Osteoblast (primary cell): ENCODE data around the gene LIPM. TPM values are rescaled to one million over a fixed set of nuclear protein-coding genes. Genes with fewer than 3 reads are reported as not detected.

Experiments
- DNase-seq: peaks from one replicate; pipeline ENCODE4 v3.0.0; 2011; ENCODE audit warnings: low spot score, mixed read lengths; ENCODE audit not compliant: insufficient read length; ENCODE audit errors: missing footprints
- H2AFZ ChIP-seq: 2 replicates; pipeline ENCODE4 v1.6.0; 2011; ENCODE audit warnings: mild to moderate bottlenecking, low read length
- H3K27ac ChIP-seq: 2 replicates; pipeline ENCODE4 v1.5.1; 2011; ENCODE audit warnings: mild to moderate bottlenecking, low read depth, low read length, moderate library complexity
- H3K27me3 ChIP-seq: 2 replicates; pipeline ENCODE4 v1.6.0; 2012; ENCODE audit warnings: mild to moderate bottlenecking, control low read depth, inconsistent platforms, low read length, moderate library complexity; ENCODE audit not compliant: insufficient read depth
- H3K36me3 ChIP-seq: 2 replicates; pipeline ENCODE4 v1.5.1; 2011; ENCODE audit warnings: mild to moderate bottlenecking, low read length, control low read depth, moderate library complexity; ENCODE audit not compliant: insufficient read depth
- H3K4me1 ChIP-seq: 2 replicates; pipeline ENCODE4 v1.5.1; 2011; ENCODE audit warnings: mild to moderate bottlenecking, low read length, control low read depth, moderate library complexity; ENCODE audit not compliant: insufficient read depth
- H3K4me2 ChIP-seq: 2 replicates; pipeline ENCODE4 v1.6.0; 2011; ENCODE audit warnings: mild to moderate bottlenecking, low read length; ENCODE audit not compliant: insufficient read depth
- H3K4me3 ChIP-seq: fragments of 200-600 bp; sonication (generic); 3 replicates; pipeline ENCODE4 v1.5.1; 2012; ENCODE audit warnings: mild to moderate bottlenecking, low read length, inconsistent platforms; ENCODE audit not compliant: insufficient read depth
- H3K79me2 ChIP-seq: 2 replicates; pipeline ENCODE4 v1.6.0; 2012; ENCODE audit warnings: mild to moderate bottlenecking, low read length, control low read depth, inconsistent platforms; ENCODE audit not compliant: insufficient read depth
- H3K9me3 ChIP-seq: 2 replicates; pipeline ENCODE4 v1.5.1; 2011; ENCODE audit warnings: low read depth, low read length, control low read depth
- H4K20me1 ChIP-seq: 2 replicates; pipeline ENCODE4 v1.6.0; 2012; ENCODE audit warnings: mild to moderate bottlenecking, low read length, control low read depth; ENCODE audit not compliant: insufficient read depth
- CTCF ChIP-seq: IDR thresholded peaks from 2 replicates; pipeline ENCODE4 v1.5.1; 2011; ENCODE audit warnings: mild to moderate bottlenecking, low read depth, low read length, moderate library complexity; ENCODE audit errors: extremely low read depth
- total RNA-seq: library from RNA; depleted of rRNA; stranded (reverse); fragments of >200 nt; gene quantifications from 2 replicates; pipeline ENCODE4 v1.2.3, GENCODE V29; 2012

LIPM gene
- total RNA-seq, 1 donor: not detected

- H3K79me2 ChIP-seq: no peaks in the 10 kb centered on the region
- no peak overlapping the region for H3K4me3 ChIP-seq
- H4K20me1 ChIP-seq: no peaks in the 10 kb centered on the region
- H3K9me3 ChIP-seq: no peaks in the 10 kb centered on the region
- H3K36me3 ChIP-seq: no peaks in the 10 kb centered on the region
- no peaks in the 10 kb centered on the region for H3K27me3 ChIP-seq
- peak overlapping the region; percentile 73 for H2AFZ ChIP-seq
- peaks cover 15% of the 10 kb centered on the region for H3K4me1 ChIP-seq
- no peak for DNase-seq
- TF ChIP-seq CTCF: no peak
- peak overlapping the region; percentile 63 for H3K27ac ChIP-seq
- H3K4me2 ChIP-seq: no peak overlapping the region
Observed at GRCh38 chr10:88805924-88806323, 3.4 kb downstream of the LIPM start.

- no peak for TF ChIP-seq CTCF
- no peak for DNase-seq
- no peak overlapping the region for H3K27ac ChIP-seq
- H3K4me3 ChIP-seq: no peak overlapping the region
- H4K20me1 ChIP-seq: no peaks in the 10 kb centered on the region
- H2AFZ ChIP-seq: no peak overlapping the region
- H3K4me1 ChIP-seq: peaks cover 15% of the 10 kb centered on the region
- H3K4me2 ChIP-seq: no peak overlapping the region
- no peaks in the 10 kb centered on the region for H3K36me3 ChIP-seq
- no peaks in the 10 kb centered on the region for H3K79me2 ChIP-seq
- peaks cover 7% of the 10 kb centered on the region for H3K27me3 ChIP-seq
- no peaks in the 10 kb centered on the region for H3K9me3 ChIP-seq
Observed at GRCh38 chr10:88809621-88810020, 7.1 kb downstream of the LIPM start.

GRCh38 chr10:88810196-88810961 is 7.8 kb downstream of the LIPM start:
- Histone ChIP-seq H3K27me3 (peaks cover 7% of the 10 kb centered on the region), H3K9me3 (no peaks in the 10 kb centered on the region), H3K27ac (no peak overlapping the region), H3K36me3 (no peaks in the 10 kb centered on the region), H3K4me2 (no peak overlapping the region), H3K4me1 (peaks cover 10% of the 10 kb centered on the region), H3K79me2 (no peaks in the 10 kb centered on the region), H3K4me3 (no peak overlapping the region), H4K20me1 (no peaks in the 10 kb centered on the region), H2AFZ (peak overlapping the region; percentile 11)
- no peak for DNase-seq
- TF ChIP-seq CTCF: peak; percentile 93

- Histone ChIP-seq H3K4me2 (no peak overlapping the region), H3K27ac (no peak overlapping the region), H4K20me1 (no peaks in the 10 kb centered on the region), H3K36me3 (no peaks in the 10 kb centered on the region), H3K4me1 (peaks cover 4% of the 10 kb centered on the region), H3K9me3 (no peaks in the 10 kb centered on the region), H2AFZ (no peak overlapping the region), H3K27me3 (peaks cover 10% of the 10 kb centered on the region), H3K79me2 (no peaks in the 10 kb centered on the region), H3K4me3 (no peak overlapping the region)
- DNase-seq: no peak
- TF ChIP-seq CTCF: no peak
Observed at GRCh38 chr10:88813200-88813599, 10.7 kb downstream of the LIPM start.
